GM12878 (cell line): Measurements from ENCODE around the gene SF3B6.

ENCODE experiments used
- ATF3 ChIP-seq: IDR thresholded peaks from 2 replicates; pipeline ENCODE4 v1.6.1; 2011; ENCODE audit warnings: low read depth, mild to moderate bottlenecking, low read length, moderate library complexity, borderline replicate concordance; ENCODE audit errors: extremely low read depth
- POLR2AphosphoS5 ChIP-seq: IDR thresholded peaks from 2 replicates; pipeline ENCODE4 v1.6.1; 2011; ENCODE audit warnings: mild to moderate bottlenecking, low read length, inconsistent platforms
- RCOR1 ChIP-seq: conservative IDR thresholded peaks from 2 replicates; pipeline ENCODE4 v1.6.1; 2012; ENCODE audit warnings: low read depth, low read length, improper control_type of control experiment
- TF ChIP-seq, protein P1 (sequence below), 3 experiments: IDR thresholded peaks in 2 of 3; conservative IDR thresholded peaks in 1 of 3; 2 replicates each; pipeline ENCODE4 v1.5.1; 2011; ENCODE audit warnings: low read depth in 3 of 3, low read length in 3 of 3, mild to moderate bottlenecking in 3 of 3, control low read depth in 2 of 3, moderate library complexity in 2 of 3, inconsistent platforms in 1 of 3, mixed read lengths in 1 of 3; ENCODE audit not compliant: control insufficient read depth in 2 of 3, insufficient read depth in 1 of 3; ENCODE audit errors: extremely low read depth in 1 of 3
- TF ChIP-seq, protein P2 (sequence below): fragments of 450-650 bp; IDR thresholded peaks from 2 replicates; pipeline ENCODE4 v1.6.1; 2017; ENCODE audit warnings: mild to moderate bottlenecking

DNA sequence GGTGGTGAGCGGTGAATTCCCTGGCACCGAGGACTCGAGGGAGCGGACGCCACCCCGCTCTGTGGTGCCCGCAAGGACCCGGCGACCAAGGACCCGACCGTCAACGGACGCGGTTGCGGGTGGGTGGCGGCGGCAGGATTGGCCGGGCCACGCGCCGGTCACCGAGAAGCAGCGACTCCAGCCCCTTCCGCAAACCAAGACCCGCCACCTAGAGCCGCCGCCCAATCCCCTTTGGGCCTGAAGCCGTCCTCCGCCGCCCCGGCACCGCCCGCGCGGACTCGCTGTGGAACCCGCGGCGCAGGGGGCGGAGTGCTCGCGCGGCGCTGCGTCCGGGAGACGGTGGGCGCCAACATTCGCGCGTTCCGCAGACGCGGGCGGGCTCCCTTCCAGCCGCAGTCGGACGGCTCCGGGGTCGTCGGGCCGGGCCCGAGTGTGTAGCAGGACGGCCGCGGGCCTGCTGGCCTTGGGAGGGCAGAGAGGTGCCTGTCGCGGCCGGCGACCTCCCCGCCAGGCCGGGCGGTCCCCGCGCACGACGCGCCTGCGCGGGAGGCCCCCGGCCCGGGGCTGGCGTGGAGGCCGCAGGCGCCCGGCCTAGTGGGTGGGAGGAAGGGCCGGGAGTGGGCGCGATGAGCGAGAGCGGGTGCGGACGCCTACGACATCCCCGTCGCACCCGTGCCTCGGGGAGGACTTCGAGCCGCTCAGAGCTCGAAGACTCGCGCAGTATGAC is 47.2 kb upstream of the SF3B6 start, which contains the start of the genes FAM228B and PFN4:
- TF ChIP-seq, protein P1, sequence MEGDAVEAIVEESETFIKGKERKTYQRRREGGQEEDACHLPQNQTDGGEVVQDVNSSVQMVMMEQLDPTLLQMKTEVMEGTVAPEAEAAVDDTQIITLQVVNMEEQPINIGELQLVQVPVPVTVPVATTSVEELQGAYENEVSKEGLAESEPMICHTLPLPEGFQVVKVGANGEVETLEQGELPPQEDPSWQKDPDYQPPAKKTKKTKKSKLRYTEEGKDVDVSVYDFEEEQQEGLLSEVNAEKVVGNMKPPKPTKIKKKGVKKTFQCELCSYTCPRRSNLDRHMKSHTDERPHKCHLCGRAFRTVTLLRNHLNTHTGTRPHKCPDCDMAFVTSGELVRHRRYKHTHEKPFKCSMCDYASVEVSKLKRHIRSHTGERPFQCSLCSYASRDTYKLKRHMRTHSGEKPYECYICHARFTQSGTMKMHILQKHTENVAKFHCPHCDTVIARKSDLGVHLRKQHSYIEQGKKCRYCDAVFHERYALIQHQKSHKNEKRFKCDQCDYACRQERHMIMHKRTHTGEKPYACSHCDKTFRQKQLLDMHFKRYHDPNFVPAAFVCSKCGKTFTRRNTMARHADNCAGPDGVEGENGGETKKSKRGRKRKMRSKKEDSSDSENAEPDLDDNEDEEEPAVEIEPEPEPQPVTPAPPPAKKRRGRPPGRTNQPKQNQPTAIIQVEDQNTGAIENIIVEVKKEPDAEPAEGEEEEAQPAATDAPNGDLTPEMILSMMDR (IDR thresholded peaks at IDR 0.05 in 2 of 3, conservative IDR thresholded peaks at IDR 0.05 in 1 of 3; ENCODE audit: control insufficient read depth in 2 of 3, extremely low read depth in 1 of 3, insufficient read depth in 1 of 3, low read depth in 3 of 3, low read length in 3 of 3), result no peak
- TF ChIP-seq POLR2AphosphoS5 (peak; percentile 77), ATF3 (no peak), RCOR1 (no peak)
- TF ChIP-seq, protein P2, sequence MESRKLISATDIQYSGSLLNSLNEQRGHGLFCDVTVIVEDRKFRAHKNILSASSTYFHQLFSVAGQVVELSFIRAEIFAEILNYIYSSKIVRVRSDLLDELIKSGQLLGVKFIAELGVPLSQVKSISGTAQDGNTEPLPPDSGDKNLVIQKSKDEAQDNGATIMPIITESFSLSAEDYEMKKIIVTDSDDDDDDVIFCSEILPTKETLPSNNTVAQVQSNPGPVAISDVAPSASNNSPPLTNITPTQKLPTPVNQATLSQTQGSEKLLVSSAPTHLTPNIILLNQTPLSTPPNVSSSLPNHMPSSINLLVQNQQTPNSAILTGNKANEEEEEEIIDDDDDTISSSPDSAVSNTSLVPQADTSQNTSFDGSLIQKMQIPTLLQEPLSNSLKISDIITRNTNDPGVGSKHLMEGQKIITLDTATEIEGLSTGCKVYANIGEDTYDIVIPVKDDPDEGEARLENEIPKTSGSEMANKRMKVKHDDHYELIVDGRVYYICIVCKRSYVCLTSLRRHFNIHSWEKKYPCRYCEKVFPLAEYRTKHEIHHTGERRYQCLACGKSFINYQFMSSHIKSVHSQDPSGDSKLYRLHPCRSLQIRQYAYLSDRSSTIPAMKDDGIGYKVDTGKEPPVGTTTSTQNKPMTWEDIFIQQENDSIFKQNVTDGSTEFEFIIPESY, result no peak
